ENCODE data around the gene EXOC6B. TPM values are rescaled to one million over a fixed set of nuclear protein-coding genes. Genes with fewer than 3 reads are reported as not detected.

The EXOC6B gene
- total RNA-seq, 1 experiment from 2014 or later: 34.3 TPM

DNA sequence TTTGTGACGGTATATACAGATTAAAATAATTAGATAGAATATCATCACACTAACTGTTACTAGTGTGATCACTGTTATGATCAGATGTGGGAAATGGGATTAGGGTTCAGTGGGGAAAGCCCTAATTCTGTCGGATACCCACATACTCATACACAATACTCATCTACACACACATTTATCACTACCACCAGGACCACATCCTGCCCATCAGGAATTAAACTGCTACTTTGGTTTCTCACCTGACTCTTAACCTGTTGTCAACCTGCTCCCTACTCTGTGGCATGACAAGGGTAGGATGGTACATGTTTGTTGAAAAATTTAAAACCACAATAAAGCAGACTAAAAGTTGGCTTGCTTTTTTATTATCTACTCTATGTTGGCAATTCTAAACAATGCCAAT is 653.4 kb downstream of the EXOC6B start:
- CTCF ChIA-PET: interaction anchor here (0.6 kb wide), 1 partner anchor 52 kb away, joined by 8 read pairs; no protein-coding TSS in a partner anchor
- POLR2A ChIA-PET (ENCODE audit: unreplicated experiment): no interaction called here
- Histone ChIP-seq H3K4me1 (replicated peaks; ENCODE audit: insufficient read depth) (no peaks in the 10 kb centered on the region), H3K9me2 (ENCODE audit: insufficient read depth) (no peaks in the 10 kb centered on the region), H3K4me3 (no peak overlapping the region), H3K27me3 (ENCODE audit: insufficient read depth, low read depth) (no peaks in the 10 kb centered on the region), H3F3A (ENCODE audit: insufficient read depth, low read depth) (no peaks in the 10 kb centered on the region), H2AFZ (no peak overlapping the region), H3K9me3 (ENCODE audit: insufficient read depth, low read depth) (no peaks in the 10 kb centered on the region), H3K27ac (no peak overlapping the region), H3K79me2 (ENCODE audit: low read depth) (no peaks in the 10 kb centered on the region), H3K4me2 (no peak overlapping the region), H3K36me3 (ENCODE audit: low read depth) (no peaks in the 10 kb centered on the region), H4K20me1 (ENCODE audit: insufficient read depth) (no peaks in the 10 kb centered on the region)
- TF ChIP-seq EZH2 (IDR thresholded peaks at IDR 0.05; ENCODE audit: low read depth): no peak
- TF ChIP-seq, protein P1, sequence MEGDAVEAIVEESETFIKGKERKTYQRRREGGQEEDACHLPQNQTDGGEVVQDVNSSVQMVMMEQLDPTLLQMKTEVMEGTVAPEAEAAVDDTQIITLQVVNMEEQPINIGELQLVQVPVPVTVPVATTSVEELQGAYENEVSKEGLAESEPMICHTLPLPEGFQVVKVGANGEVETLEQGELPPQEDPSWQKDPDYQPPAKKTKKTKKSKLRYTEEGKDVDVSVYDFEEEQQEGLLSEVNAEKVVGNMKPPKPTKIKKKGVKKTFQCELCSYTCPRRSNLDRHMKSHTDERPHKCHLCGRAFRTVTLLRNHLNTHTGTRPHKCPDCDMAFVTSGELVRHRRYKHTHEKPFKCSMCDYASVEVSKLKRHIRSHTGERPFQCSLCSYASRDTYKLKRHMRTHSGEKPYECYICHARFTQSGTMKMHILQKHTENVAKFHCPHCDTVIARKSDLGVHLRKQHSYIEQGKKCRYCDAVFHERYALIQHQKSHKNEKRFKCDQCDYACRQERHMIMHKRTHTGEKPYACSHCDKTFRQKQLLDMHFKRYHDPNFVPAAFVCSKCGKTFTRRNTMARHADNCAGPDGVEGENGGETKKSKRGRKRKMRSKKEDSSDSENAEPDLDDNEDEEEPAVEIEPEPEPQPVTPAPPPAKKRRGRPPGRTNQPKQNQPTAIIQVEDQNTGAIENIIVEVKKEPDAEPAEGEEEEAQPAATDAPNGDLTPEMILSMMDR (conservative IDR thresholded peaks at IDR 0.05): no peak
- DNase-seq: no peak
- intact Hi-C loops (cut with micrococcal nuclease; ENCODE audit: unreplicated experiment): no loop called here
- BruUV-seq (replicated peaks): no TSS peak

GRCh38 chr2:72166279-72166678 is 659.6 kb downstream of the EXOC6B start:
- H3K27ac ChIP-seq: no peak overlapping the region
- ChIA-PET POLR2A (ENCODE audit: unreplicated experiment) (no interaction called here), CTCF (no interaction called here)
- BruUV-seq (replicated peaks): no TSS peak
- no peaks in the 10 kb centered on the region for H3K9me2 ChIP-seq (ENCODE audit: insufficient read depth)
- TF ChIP-seq EZH2 (IDR thresholded peaks at IDR 0.05; ENCODE audit: low read depth): no peak
- TF ChIP-seq, protein P1 (conservative IDR thresholded peaks at IDR 0.05): no peak
- H3K36me3 ChIP-seq (ENCODE audit: low read depth): no peaks in the 10 kb centered on the region
- H3K4me2 ChIP-seq: no peak overlapping the region
- H3K79me2 ChIP-seq (ENCODE audit: low read depth): no peaks in the 10 kb centered on the region
- H3F3A ChIP-seq (ENCODE audit: insufficient read depth, low read depth): no peaks in the 10 kb centered on the region
- intact Hi-C loops (cut with micrococcal nuclease; ENCODE audit: unreplicated experiment): no loop called here
- no peaks in the 10 kb centered on the region for H3K9me3 ChIP-seq (ENCODE audit: insufficient read depth, low read depth)
- no peaks in the 10 kb centered on the region for H4K20me1 ChIP-seq (ENCODE audit: insufficient read depth)
- no peak overlapping the region for H3K4me3 ChIP-seq
- DNase-seq: no peak
- H3K4me1 ChIP-seq (replicated peaks; ENCODE audit: insufficient read depth): peaks cover 13% of the 10 kb centered on the region
- H3K27me3 ChIP-seq (ENCODE audit: insufficient read depth, low read depth): no peaks in the 10 kb centered on the region
- no peak overlapping the region for H2AFZ ChIP-seq

- Histone ChIP-seq H3K36me3 (ENCODE audit: low read depth) (no peaks in the 10 kb centered on the region), H3K79me2 (ENCODE audit: low read depth) (no peaks in the 10 kb centered on the region), H3K27ac (no peak overlapping the region), H3F3A (ENCODE audit: insufficient read depth, low read depth) (no peaks in the 10 kb centered on the region), H3K9me3 (ENCODE audit: insufficient read depth, low read depth) (no peaks in the 10 kb centered on the region), H4K20me1 (ENCODE audit: insufficient read depth) (no peaks in the 10 kb centered on the region), H3K4me3 (no peak overlapping the region), H3K4me1 (replicated peaks; ENCODE audit: insufficient read depth) (peaks cover 13% of the 10 kb centered on the region), H3K27me3 (ENCODE audit: insufficient read depth, low read depth) (no peaks in the 10 kb centered on the region), H3K9me2 (ENCODE audit: insufficient read depth) (no peaks in the 10 kb centered on the region), H3K4me2 (no peak overlapping the region), H2AFZ (no peak overlapping the region)
- BruUV-seq (replicated peaks): no TSS peak
- CTCF ChIA-PET: no interaction called here
- TF ChIP-seq EZH2 (IDR thresholded peaks at IDR 0.05; ENCODE audit: low read depth): no peak
- intact Hi-C loops (cut with micrococcal nuclease; ENCODE audit: unreplicated experiment): no loop called here
- POLR2A ChIA-PET (ENCODE audit: unreplicated experiment): no interaction called here
- DNase-seq: no peak
These were observed 660.0 kb downstream of the EXOC6B start for GRCh38 chr2:72165792-72166191.

GRCh38 chr2:72162574-72162973 is 663.3 kb downstream of the EXOC6B start:
- Histone ChIP-seq H3K79me2 (ENCODE audit: low read depth) (no peaks in the 10 kb centered on the region), H3K4me3 (no peak overlapping the region), H3K9me2 (ENCODE audit: insufficient read depth) (no peaks in the 10 kb centered on the region), H3K27me3 (ENCODE audit: insufficient read depth, low read depth) (no peaks in the 10 kb centered on the region), H3K27ac (no peak overlapping the region), H3K9me3 (ENCODE audit: insufficient read depth, low read depth) (no peaks in the 10 kb centered on the region), H3K4me2 (no peak overlapping the region), H2AFZ (no peak overlapping the region), H3F3A (ENCODE audit: insufficient read depth, low read depth) (no peaks in the 10 kb centered on the region), H3K4me1 (replicated peaks; ENCODE audit: insufficient read depth) (peaks cover 13% of the 10 kb centered on the region), H3K36me3 (ENCODE audit: low read depth) (no peaks in the 10 kb centered on the region), H4K20me1 (ENCODE audit: insufficient read depth) (no peaks in the 10 kb centered on the region)
- ChIA-PET CTCF (no interaction called here), POLR2A (ENCODE audit: unreplicated experiment) (no interaction called here)
- TF ChIP-seq, protein P1 (conservative IDR thresholded peaks at IDR 0.05): no peak
- no peak for TF ChIP-seq EZH2 (IDR thresholded peaks at IDR 0.05; ENCODE audit: low read depth)
- no peak for DNase-seq
- intact Hi-C loops (cut with micrococcal nuclease; ENCODE audit: unreplicated experiment): loop anchor here (5.0 kb wide), 1 partner anchor 420 kb away; no protein-coding TSS in a partner anchor
- BruUV-seq (replicated peaks): no TSS peak
